GM12878 (cell line): ENCODE data around the gene BEST4. TPM values are rescaled to one million over a fixed set of nuclear protein-coding genes. Genes with fewer than 3 reads are reported as not detected.
A peak's percentile ranks its signal among the peaks of the same experiment; 100 is the strongest.

Experiments used
- ATAC-seq: fragments of 200-7000 bp; cut with Tn5 transposase; 3 replicates; pipeline ENCODE4 v1.9.1; 2020; ENCODE audit warnings: mild to moderate bottlenecking, moderate library complexity
- BruUV-seq: library from RNA; stranded (reverse); fragments of 400-500 nt; replicated peaks from 2 replicates; lab custom pipeline; 2021; lab: Mats Ljungman, UMichigan
- CTCF ChIA-PET: fragments of 300-600 bp; sonication (Branson Sonifier 250); formaldehyde crosslinking; extraction: SDS; loops from one replicate; lab custom pipeline; 2021; ENCODE audit warnings: inconsistent platforms; lab: Yijun Ruan, JAX
- POLR2A ChIA-PET: fragments of 350-600 bp; formaldehyde crosslinking; extraction: SDS; loops from one replicate; lab custom pipeline; 2021; ENCODE audit warnings: inconsistent platforms; lab: Charles Lee
- RAD21 ChIA-PET: fragments of 300-600 bp; sonication (Branson Sonifier 250); formaldehyde crosslinking; loops from one replicate; lab custom pipeline; 2023; ENCODE audit warnings: antibody characterized with exemption; ENCODE audit not compliant: unreplicated experiment; lab: Charles Lee
- SMC1A ChIA-PET: fragments of 300-600 bp; sonication (Branson Sonifier 250); formaldehyde crosslinking; loops from one replicate; lab custom pipeline; 2023; ENCODE audit not compliant: unreplicated experiment, uncharacterized antibody; lab: Charles Lee
- DNase-seq: peaks from one replicate; pipeline ENCODE4 v3.0.0-alpha.2; 2011; ENCODE audit warnings: low read depth, low spot score
- FAIRE-seq: peaks from 3 replicates; lab custom pipeline; 2011; peaks lifted over from hg19 to GRCh38; lab: Jason Lieb, UNC
- H2AFZ ChIP-seq: 2 replicates; pipeline ENCODE4 v1.6.0; 2011; ENCODE audit warnings: low read depth, low read length, control low read depth; ENCODE audit not compliant: control insufficient read depth
- H3K27ac ChIP-seq: 2 replicates; pipeline ENCODE4 v1.5.1; 2011; ENCODE audit warnings: control low read depth; ENCODE audit not compliant: control insufficient read depth, insufficient read depth
- H3K27me3 ChIP-seq, 2 experiments: replicated peaks in 1 of 2; 2 replicates each; pipeline versions ENCODE4 v1.6.0 to v1.6.1; 2011; ENCODE audit warnings: low read length in 1 of 2; ENCODE audit not compliant: control insufficient read depth in 2 of 2, insufficient read depth in 2 of 2
- H3K36me3 ChIP-seq, 2 experiments: 2 replicates each; pipeline ENCODE4 v1.5.1; 2011; ENCODE audit warnings: low read length in 1 of 2; ENCODE audit not compliant: control insufficient read depth in 2 of 2, insufficient read depth in 2 of 2
- H3K4me1 ChIP-seq: 2 replicates; pipeline ENCODE4 v1.6.1; 2011; ENCODE audit warnings: mild to moderate bottlenecking, low read length, moderate library complexity, mixed read lengths; ENCODE audit not compliant: control insufficient read depth, insufficient read depth
- H3K4me2 ChIP-seq: 2 replicates; pipeline ENCODE4 v1.6.0; 2011; ENCODE audit warnings: control low read depth; ENCODE audit not compliant: control insufficient read depth, insufficient read depth
- H3K4me3 ChIP-seq: fragments of 200-600 bp; sonication (generic); 2 replicates; pipeline ENCODE4 v1.5.1; 2016
- H3K79me2 ChIP-seq: 2 replicates; pipeline ENCODE4 v1.6.0; 2011; ENCODE audit warnings: low read length; ENCODE audit not compliant: control insufficient read depth, insufficient read depth
- H3K9ac ChIP-seq: 2 replicates; pipeline ENCODE4 v1.8.0; 2011; ENCODE audit warnings: low read length, control low read depth, mixed read lengths; ENCODE audit not compliant: control insufficient read depth, insufficient read depth
- H3K9me3 ChIP-seq: replicated peaks from 3 replicates; pipeline ENCODE4 v1.5.1; 2011; ENCODE audit warnings: mild to moderate bottlenecking, low read length; ENCODE audit not compliant: control insufficient read depth, insufficient read depth
- H4K20me1 ChIP-seq: 2 replicates; pipeline ENCODE4 v1.6.0; 2011; ENCODE audit not compliant: control insufficient read depth, insufficient read depth
- ASH2L ChIP-seq: fragments of 300-600, 200-600 bp; sonication (generic); IDR thresholded peaks from 2 replicates; pipeline ENCODE4 v1.6.1; 2017; ENCODE audit warnings: low read depth, mild to moderate bottlenecking, borderline replicate concordance
- ATF7 ChIP-seq: fragments of 450-650 bp; IDR thresholded peaks from 2 replicates; pipeline ENCODE4 v1.6.1; 2016; ENCODE audit warnings: low read depth, mild to moderate bottlenecking
- ETV6 ChIP-seq, 2 experiments: fragments of 450-650 bp in 1 of 2; IDR thresholded peaks in 1 of 2; conservative IDR thresholded peaks in 1 of 2; 2 replicates each; pipeline ENCODE4 v1.6.1; 2014; ENCODE audit warnings: antibody characterized with exemption in 1 of 2, borderline replicate concordance in 1 of 2, low read depth in 1 of 2, mild to moderate bottlenecking in 1 of 2, moderate library complexity in 1 of 2
- GATAD2B ChIP-seq: fragments of 450-650 bp; conservative IDR thresholded peaks from 2 replicates; pipeline ENCODE4 v1.6.1; 2017; ENCODE audit warnings: low read depth, mild to moderate bottlenecking, moderate library complexity
- POLR2AphosphoS2 ChIP-seq: IDR thresholded peaks from 2 replicates; pipeline ENCODE4 v1.6.1; 2011; ENCODE audit warnings: low read depth, mild to moderate bottlenecking, low read length, improper control_type of control experiment, moderate library complexity
- SMAD5 ChIP-seq: IDR thresholded peaks from 2 replicates; pipeline ENCODE4 v1.6.1; 2016; ENCODE audit warnings: antibody characterized with exemption, low read depth
- SREBF1 ChIP-seq: IDR thresholded peaks from 2 replicates; pipeline ENCODE4 v1.6.1; 2012; ENCODE audit warnings: mild to moderate bottlenecking, low read length
- ZNF687 ChIP-seq: fragments of 450-650 bp; IDR thresholded peaks from 2 replicates; pipeline ENCODE4 v1.6.1; 2017; ENCODE audit warnings: mild to moderate bottlenecking, moderate library complexity
- ZSCAN29 ChIP-seq: fragments of 450-650 bp; IDR thresholded peaks from 2 replicates; pipeline ENCODE4 v1.6.1; 2017; ENCODE audit warnings: mild to moderate bottlenecking, moderate library complexity
- WGBS: methylation state at CpG from one replicate; pipeline ENCODE4 v1.1.6; 2016; ENCODE audit warnings: low lambda C conversion rate; ENCODE audit not compliant: insufficient replicate concordance, insufficient coverage; ENCODE audit errors: missing lambda C conversion rate; 5-methylcytosine and 5-hydroxymethylcytosine counted together
- in situ Hi-C: fragments of 300-500 bp; cut with MboI; formaldehyde crosslinking; loops from 9 replicates; pipeline ENCODE4 v1.14.3; 2018; ENCODE audit warnings: mixed read lengths
- intact Hi-C: fragments of 100-400 bp; cut with micrococcal nuclease; formaldehyde crosslinking; loops from one replicate; pipeline ENCODE4 v1.14.2; 2022; ENCODE audit not compliant: unreplicated experiment
- polyA plus RNA-seq, 11 experiments: library from polyadenylated mRNA; depleted of rRNA in 4 of 11; unstranded in 6 of 11; stranded (reverse) in 5 of 11; fragments of >200 nt; fragmentation: Nextera tagmentation in 4 of 11; fragmentation: Illumina TruSeq in 1 of 11; extraction: Ambion mirVana in 4 of 11; extraction: Trizol in 1 of 11; gene quantifications; 1 replicate in 1 of 11; 2 replicates in 10 of 11; pipeline versions ENCODE4 v1.2.1 to v1.2.3, GENCODE V29; 2011 to 2016; ENCODE audit warnings: inconsistent platforms in 2 of 11, missing spikeins in 2 of 11, low read depth in 1 of 11
- total RNA-seq, 4 experiments: library from RNA; depleted of rRNA in 3 of 4; stranded (reverse); fragments of >200 nt in 3 of 4; fragmentation: Illumina TruSeq in 1 of 4; extraction: Trizol in 1 of 4; gene quantifications; 2 replicates each; pipeline versions ENCODE4 v1.2.1 to v1.2.3, GENCODE V29; 2013 to 2021
- TF ChIP-seq, protein P1 (sequence below): fragments of 450-650 bp; formaldehyde crosslinking; IDR thresholded peaks from 2 replicates; pipeline ENCODE4 v1.4.0; 2022; ENCODE audit warnings: mild to moderate bottlenecking, moderate library complexity

BEST4 gene
- total and polyA plus RNA-seq, 10 of the 15 experiments (the other 5 are each of a cell fraction or from before 2014, with no cell fraction given): 0.06 to 1.3 (median 0.42) TPM

GRCh38 chr1:44808063-44808937 lies 20.3 kb upstream of the BEST4 start, which contains the start of gene BTBD19:
BTBD19 (plus strand) TSS chr1:44808523; CDS start chr1:44808821, 298 bp downstream.
- BruUV-seq: no TSS peak
- CTCF ChIA-PET: interaction anchor here (0.8 to 4.1 kb wide), 11 partner anchors 9 to 206 kb away, joined by 3 to 47 read pairs (median 4); partner anchors contain the start of genes BEST4, PLK3 and RNU5D-1
- Histone ChIP-seq H3K9ac (peak within 1 kb of the TSS; percentile 75), H3K79me2 (no peaks in the 10 kb centered on the region; the same call in 1 of the 2 replicates), H3K4me1 (peaks cover 48% of the 10 kb centered on the region), H3K9me3 (no peaks in the 10 kb centered on the region), H3K27ac (peak within 1 kb of the TSS; percentile 95), H3K27me3 (no peaks in the 10 kb centered on the region), H3K36me3 (peaks cover 3 to 7% of the 10 kb centered on the region in 2 experiments; a peak in 3 of 4 replicates), H3K4me3 (no peak within 1 kb of the TSS), H2AFZ (peak within 1 kb of the TSS; percentile 70), H4K20me1 (no peaks in the 10 kb centered on the region), H3K4me2 (peak within 1 kb of the TSS; percentile 71)
- DNase-seq (no peak), FAIRE-seq (no peak), ATAC-seq (peak; percentile 51)
- RAD21 ChIA-PET: interaction anchor here (0.5 to 3.5 kb wide), 10 partner anchors 8 to 695 kb away, joined by 3 to 41 read pairs (median 11); partner anchors contain the start of genes HECTD3, PLK3, RNU5D-1 and UROD
- WGBS: 51% methylated on average over 23 of the region's 23 CpGs
- SMC1A ChIA-PET: interaction anchor here (0.8 to 4.6 kb wide), 13 partner anchors 8 to 204 kb away, joined by 3 to 52 read pairs (median 4); partner anchors contain the start of genes HECTD3, PLK3, RNU5D-1 and RPS8
- intact Hi-C loops (no loop called here), in situ Hi-C loops (loop anchor here (5.0 kb wide), 1 partner anchor 76 kb away; the partner anchor contains the start of gene RNU5D-1)
- POLR2A ChIA-PET: interaction anchor here (0.6 to 5.1 kb wide), 19 partner anchors 8 to 660 kb away, joined by 3 to 59 read pairs (median 5); partner anchors contain the start of genes ARMH1, HECTD3, KIF2C and PLK3
- TF ChIP-seq, protein P1, sequence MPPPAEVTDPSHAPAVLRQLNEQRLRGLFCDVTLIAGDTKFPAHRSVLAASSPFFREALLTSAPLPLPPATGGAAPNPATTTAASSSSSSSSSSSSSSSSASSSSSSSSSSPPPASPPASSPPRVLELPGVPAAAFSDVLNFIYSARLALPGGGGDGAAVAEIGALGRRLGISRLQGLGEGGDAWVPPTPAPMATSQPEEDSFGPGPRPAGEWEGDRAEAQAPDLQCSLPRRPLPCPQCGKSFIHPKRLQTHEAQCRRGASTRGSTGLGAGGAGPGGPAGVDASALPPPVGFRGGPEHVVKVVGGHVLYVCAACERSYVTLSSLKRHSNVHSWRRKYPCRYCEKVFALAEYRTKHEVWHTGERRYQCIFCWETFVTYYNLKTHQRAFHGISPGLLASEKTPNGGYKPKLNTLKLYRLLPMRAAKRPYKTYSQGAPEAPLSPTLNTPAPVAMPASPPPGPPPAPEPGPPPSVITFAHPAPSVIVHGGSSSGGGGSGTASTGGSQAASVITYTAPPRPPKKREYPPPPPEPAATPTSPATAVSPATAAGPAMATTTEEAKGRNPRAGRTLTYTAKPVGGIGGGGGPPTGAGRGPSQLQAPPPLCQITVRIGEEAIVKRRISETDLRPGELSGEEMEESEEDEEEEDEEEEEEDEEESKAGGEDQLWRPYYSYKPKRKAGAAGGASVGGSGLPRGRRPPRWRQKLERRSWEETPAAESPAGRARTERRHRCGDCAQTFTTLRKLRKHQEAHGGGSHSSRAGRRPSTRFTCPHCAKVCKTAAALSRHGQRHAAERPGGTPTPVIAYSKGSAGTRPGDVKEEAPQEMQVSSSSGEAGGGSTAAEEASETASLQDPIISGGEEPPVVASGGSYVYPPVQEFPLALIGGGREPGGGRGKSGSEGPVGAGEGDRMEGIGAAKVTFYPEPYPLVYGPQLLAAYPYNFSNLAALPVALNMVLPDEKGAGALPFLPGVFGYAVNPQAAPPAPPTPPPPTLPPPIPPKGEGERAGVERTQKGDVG (CRISPR knock-in tag): no peak
- TF ChIP-seq ATF7: no peak; the same call in 1 of the 2 replicates
- no peak for TF ChIP-seq SREBF1
- TF ChIP-seq POLR2AphosphoS2: no peak
- no peak for TF ChIP-seq SMAD5
- TF ChIP-seq GATAD2B: peak; percentile 62; the same call in 1 of the 2 replicates
- TF ChIP-seq ZNF687: no peak; the same call in 1 of the 2 replicates
- no peak for TF ChIP-seq ASH2L
- 0 out of 4 replicates have a peak, but pooled peaks of 1 of the 2 experiments have one; percentile 5 for TF ChIP-seq ETV6 (conservative IDR thresholded peaks at IDR 0.05 in 1 of 2, IDR thresholded peaks at IDR 0.05 in 1 of 2; ENCODE audit: borderline replicate concordance in 1 of 2, low read depth in 1 of 2)
- TF ChIP-seq ZSCAN29: no peak; the same call in 1 of the 2 replicates
